GM19397 (cell line): ENCODE data around the gene CRIP2.

Source experiments
- ATAC-seq: cut with Tn5 transposase; IDR thresholded peaks from one replicate; pipeline ENCODE4 v1.9.1; 2021; ENCODE audit warnings: mild to moderate bottlenecking, moderate library complexity; ENCODE audit not compliant: unreplicated experiment

Gene CRIP2

GRCh38 chr14:105476097-105476830 is 1.6 kb downstream of the CRIP2 start:
- no peak for ATAC-seq

- ATAC-seq, result no peak
Measured at GRCh38 chr14:105476831-105477659, 2.4 kb downstream of the CRIP2 start.

GRCh38 chr14:105477660-105478397 is 3.2 kb downstream of the CRIP2 start:
- ATAC-seq, result no peak

DNA sequence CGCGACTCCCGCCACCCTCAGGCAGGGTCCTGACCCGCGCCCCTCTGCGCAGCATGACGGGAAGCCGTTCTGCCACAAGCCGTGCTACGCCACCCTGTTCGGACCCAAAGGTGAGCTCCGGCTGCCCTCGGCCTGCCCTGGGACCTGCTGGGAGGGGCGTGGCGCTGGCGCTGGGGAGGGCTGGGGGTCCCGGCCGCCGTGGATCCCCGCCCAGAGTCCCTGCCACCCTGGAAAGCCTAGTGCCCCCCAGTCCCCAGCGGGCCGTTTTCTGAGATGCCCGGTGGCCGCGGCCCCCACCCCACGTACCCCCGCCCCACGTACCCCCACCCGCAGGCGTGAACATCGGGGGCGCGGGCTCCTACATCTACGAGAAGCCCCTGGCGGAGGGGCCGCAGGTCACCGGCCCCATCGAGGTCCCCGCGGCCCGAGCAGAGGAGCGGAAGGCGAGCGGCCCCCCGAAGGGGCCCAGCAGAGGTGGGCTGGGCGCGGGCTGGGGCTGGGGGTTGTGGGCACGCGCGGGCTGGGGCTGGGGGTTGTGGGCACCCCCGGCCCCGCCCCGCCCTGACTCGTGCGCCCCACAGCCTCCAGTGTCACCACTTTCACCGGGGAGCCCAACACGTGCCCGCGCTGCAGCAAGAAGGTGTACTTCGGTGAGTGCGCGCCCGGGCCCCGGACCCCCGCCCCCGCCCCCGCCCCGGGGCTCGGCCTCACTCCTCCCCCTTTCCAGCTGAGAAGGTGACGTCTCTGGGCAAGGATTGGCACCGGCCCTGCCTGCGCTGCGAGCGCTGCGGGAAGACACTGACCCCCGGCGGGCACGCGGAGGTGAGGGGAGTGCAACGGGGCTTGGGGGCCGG is 4.0 kb downstream of the CRIP2 start:
- ATAC-seq, result no peak

GRCh38 chr14:105479431-105480158 is 5.0 kb downstream of the CRIP2 start:
- no peak for ATAC-seq

- no peak for ATAC-seq
Measured at GRCh38 chr14:105480199-105480746, 5.7 kb downstream of the CRIP2 start.

GRCh38 chr14:105480807-105481801 is 6.5 kb downstream of the CRIP2 start:
- no peak for ATAC-seq

DNA sequence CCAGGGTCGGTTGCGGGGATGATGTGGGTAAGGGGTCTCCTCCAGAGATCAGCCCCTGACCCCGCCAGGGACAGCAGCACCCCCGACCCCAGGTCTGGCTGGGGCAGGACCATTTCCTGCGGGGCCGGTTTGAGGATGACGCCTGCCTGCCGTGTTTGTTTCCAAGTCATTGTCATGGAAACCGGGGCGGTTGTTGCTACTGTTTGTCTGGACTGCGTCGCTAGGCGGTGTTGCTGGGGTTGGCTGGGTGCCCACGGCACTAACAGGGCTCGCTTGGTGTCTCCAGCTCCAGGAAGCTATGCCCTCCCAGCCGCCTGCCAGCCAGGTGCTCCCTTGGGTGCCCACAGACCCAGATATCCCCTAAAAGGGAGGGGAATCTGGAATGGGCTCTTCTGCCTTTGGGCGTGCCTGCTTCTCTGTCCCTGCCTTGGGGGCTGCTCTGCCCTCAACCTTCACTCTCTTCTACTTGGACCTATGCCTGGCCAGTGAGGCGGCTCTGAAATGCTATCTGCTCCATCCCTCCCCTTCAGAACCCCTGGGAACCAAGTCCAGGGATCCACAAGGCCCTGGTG is 7.4 kb downstream of the CRIP2 start:
- peak; percentile 47 for ATAC-seq

DNA sequence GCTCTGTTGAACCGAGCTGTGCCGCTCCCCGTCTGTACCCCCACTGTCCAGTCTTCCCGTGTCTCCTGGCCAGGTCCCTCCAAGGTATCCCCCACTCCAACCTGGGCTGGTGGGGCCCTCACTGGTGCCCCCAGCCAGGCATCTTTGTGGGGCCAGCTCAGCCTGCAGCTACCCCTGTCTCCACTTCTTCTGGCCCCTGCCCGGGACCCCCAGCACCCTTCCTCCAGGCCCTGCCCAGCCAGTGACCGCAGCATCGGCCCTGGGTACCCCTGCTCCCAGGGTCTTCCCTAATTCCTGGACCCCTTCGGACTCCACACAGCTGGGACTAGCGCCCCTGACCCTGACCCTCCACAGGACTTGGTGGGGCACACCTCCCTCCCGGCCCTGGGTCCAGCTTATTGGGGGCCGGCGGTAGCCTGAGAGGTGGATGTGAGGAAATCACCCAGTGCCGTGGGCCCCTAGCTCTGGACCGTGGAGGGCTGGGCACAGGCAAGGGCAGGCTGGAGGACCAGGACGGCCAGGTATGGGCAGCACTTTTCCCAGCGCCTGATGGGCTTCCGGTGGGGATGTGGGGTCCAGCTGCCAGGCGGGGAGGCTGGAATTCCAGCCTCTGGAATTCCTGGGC is 8.0 kb downstream of the CRIP2 start:
- no peak for ATAC-seq

DNA sequence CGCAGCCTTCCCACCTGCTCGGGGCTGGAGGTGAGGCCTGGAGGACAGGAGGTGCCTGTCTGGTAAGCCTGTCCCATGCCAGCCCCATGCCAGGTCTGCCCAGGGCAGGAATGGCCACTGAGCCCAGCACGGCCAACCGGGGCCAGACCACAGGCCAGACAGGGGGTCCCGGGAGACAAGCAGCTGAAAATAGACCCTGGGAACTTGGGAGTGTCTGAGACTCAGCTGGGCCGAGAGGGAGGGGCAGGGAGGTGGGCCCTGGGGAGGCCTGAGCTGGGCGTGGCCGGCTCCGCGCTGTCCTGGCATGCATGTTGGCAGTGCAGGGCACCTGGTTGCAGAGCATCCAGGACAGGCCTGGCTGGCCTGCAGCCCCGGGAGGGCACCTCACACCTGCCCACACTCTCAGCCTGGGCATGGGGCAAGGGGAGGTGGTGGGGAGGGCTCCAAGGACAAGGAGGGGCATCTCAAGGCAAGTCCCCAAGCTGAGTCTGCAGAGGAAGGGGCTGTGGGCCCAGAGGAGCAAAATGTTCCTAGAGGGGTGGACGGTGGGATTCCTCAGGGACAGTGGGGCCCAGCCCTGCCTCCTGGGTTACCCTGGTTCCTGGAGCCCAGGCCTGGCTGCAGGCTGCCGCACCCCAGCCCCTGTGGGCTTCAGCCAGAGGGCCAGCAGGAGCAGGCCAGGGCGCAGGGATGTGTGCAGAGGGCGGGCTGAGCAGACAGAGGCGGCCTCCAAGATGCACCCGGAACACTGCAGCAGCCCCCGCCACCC is 8.9 kb downstream of the CRIP2 start:
- no peak for ATAC-seq

- no peak for ATAC-seq
Measured at GRCh38 chr14:105484069-105484996, 9.7 kb downstream of the CRIP2 start.

DNA sequence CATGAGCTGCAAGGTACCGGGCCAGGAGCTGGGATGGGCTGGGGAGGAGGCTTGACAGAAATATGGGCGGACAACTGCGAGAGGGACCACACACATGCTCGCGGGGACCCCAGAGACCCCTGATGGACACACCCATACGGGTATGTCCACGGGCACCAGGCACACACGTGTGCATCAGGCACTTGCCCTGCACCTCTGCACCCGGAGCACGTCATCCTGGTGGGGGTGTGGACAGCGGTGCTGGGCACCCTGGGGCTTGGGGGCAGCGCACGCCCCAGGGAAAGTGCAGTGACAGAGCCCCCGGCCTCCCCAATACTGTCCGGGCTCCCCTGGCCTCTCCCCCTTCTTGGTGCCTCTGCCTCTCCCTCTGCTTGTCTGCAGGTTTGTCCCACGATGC is 10.4 kb downstream of the CRIP2 start:
- ATAC-seq, result no peak

- ATAC-seq, result no peak
Measured at GRCh38 chr14:105485739-105486162, 11.1 kb downstream of the CRIP2 start.

DNA sequence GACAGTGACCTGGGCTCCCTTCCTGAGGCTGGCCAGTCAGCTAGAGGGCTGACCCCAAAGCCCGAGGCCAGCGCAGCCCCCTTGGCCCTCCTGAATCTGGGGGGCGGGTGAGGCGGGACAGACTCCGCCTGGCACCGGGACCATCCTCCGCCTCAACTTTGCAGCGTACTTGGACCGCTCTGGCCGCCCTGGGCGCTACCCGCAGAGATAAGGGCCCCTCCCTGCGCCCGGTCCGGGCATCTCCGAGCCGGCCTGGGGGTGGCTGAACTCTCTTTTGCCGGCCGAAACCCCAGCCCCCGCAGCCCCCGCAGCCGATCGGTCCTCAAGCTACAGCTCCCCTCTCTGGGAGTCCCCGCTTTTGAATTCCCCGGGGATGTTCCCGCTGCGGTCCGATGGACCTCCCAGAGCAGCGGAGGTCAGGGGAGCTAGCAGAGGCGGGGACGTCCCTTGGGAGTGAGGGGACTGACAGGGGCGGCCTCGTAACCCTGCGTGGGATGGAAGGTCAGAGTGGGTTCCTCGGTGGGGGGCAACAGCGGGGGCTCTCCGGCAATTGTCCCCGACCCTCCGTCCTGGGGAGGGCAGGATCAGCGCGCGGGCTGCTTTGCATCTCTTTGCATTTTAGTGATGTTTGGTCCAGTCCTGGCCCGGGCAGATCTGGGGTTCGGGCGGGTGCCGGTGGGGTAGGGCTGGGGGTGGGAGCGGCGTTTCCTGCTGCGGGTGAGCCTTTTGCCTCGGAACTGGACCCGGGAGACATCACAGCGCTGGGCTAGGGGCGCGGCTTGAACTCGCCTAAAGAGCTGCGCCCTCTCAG is 11.7 kb downstream of the CRIP2 start, which contains the start of gene CRIP1:
Gene CRIP1 (plus strand): TSS at position 724 of the 811 bp plus-strand sequence. CDS start 374 bp downstream, outside the sequence.
- no peak for ATAC-seq

- ATAC-seq, result no peak
Measured at GRCh38 chr14:105486974-105487448, 12.4 kb downstream of the CRIP2 start.
